ENCODE measurements around the gene CACHD1. TPM values are rescaled to one million over a fixed set of nuclear protein-coding genes. Genes with fewer than 3 reads are reported as not detected.

CACHD1 gene
- total RNA-seq, 2 donors from 2014 or later = 10.8 to 14.4 TPM

DNA sequence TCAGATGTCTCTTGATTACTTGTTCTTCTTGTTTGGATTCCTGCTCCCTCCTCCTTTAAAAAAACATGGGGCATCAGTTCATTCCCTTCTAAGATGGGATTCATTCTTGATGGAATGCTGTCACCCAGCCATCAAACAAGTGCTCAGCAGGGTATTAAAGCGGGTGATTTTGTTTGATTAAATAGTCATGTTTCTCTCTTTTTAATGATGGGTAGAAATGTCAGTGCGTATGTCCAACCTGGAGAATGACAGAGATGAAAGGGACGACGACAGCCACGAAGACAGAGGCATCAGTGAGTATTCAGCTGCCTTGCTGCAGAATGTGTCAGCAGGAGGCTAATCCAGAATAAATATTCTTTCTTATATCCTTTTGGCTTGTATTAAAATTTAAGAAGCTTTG is 211.1 kb downstream of the CACHD1 start:
- DNase-seq (ENCODE audit: low spot score) = no peak
- intact Hi-C loops (cut with DNase I) = no loop called here
- WGBS = 84% methylated on average over 5 of the region's 5 CpGs
- Histone ChIP-seq H3K4me1 (replicated peaks) (no peaks in the 10 kb centered on the region), H3K36me3 (no peaks in the 10 kb centered on the region), H3K4me3 (no peak overlapping the region), H3K9me3 (no peaks in the 10 kb centered on the region), H3K27ac (no peak overlapping the region), H3K27me3 (replicated peaks; ENCODE audit: insufficient read depth) (no peaks in the 10 kb centered on the region)
- no peak for TF ChIP-seq POLR2A (IDR thresholded peaks at IDR 0.05)
- TF ChIP-seq, protein P1, sequence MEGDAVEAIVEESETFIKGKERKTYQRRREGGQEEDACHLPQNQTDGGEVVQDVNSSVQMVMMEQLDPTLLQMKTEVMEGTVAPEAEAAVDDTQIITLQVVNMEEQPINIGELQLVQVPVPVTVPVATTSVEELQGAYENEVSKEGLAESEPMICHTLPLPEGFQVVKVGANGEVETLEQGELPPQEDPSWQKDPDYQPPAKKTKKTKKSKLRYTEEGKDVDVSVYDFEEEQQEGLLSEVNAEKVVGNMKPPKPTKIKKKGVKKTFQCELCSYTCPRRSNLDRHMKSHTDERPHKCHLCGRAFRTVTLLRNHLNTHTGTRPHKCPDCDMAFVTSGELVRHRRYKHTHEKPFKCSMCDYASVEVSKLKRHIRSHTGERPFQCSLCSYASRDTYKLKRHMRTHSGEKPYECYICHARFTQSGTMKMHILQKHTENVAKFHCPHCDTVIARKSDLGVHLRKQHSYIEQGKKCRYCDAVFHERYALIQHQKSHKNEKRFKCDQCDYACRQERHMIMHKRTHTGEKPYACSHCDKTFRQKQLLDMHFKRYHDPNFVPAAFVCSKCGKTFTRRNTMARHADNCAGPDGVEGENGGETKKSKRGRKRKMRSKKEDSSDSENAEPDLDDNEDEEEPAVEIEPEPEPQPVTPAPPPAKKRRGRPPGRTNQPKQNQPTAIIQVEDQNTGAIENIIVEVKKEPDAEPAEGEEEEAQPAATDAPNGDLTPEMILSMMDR (IDR thresholded peaks at IDR 0.05) = no peak
- no peak for TF ChIP-seq POLR2AphosphoS5 (IDR thresholded peaks at IDR 0.05)

DNA sequence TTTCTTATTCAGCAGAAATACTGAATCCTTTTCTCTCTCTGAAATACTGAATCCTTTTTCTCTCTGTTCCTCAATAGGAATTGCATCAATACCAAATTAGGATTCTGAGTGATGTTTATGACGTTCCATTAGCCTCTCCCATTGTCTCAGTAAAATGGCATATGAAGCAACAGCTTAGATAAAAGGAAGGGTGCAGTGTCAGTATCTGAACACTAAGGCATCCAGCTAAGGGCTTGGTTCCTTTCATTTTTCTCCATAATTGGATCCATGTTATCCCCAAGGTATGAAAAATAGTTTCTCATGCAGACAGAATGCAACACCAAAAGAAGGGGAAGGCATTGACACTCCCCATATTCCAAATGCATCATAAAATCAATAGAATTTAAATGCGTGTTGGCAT is 213.5 kb downstream of the CACHD1 start:
- TF ChIP-seq POLR2A (IDR thresholded peaks at IDR 0.05) (no peak), POLR2AphosphoS5 (IDR thresholded peaks at IDR 0.05) (no peak)
- TF ChIP-seq, protein P1 (IDR thresholded peaks at IDR 0.05) = no peak
- Histone ChIP-seq H3K4me3 (no peak overlapping the region), H3K27ac (no peak overlapping the region), H3K36me3 (no peaks in the 10 kb centered on the region), H3K27me3 (replicated peaks; ENCODE audit: insufficient read depth) (no peaks in the 10 kb centered on the region), H3K4me1 (replicated peaks) (no peaks in the 10 kb centered on the region), H3K9me3 (no peaks in the 10 kb centered on the region)
- intact Hi-C loops (cut with DNase I) = no loop called here
- no peak for DNase-seq (ENCODE audit: low spot score)
- 80% methylated on average over 2 of the region's 2 CpGs for WGBS

DNA sequence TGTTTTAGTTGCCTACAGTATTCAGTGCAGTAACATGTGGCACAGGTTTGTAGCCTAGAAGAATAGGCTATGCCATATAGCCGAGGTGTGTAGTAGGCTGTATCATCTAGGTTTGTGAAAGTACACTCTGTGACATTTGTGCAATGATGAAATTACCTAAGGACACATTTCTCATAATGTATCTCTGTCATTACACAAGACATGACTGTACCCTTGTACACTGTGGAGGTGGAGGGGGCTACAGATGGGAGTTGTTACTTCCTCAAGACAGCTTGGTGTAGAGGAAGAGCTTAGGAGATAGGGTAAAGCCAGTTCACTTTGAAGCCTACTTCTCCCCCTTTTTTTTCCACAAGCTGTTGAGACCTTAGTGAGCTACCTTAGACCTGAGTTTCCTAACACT is 215.3 kb downstream of the CACHD1 start:
- no peak overlapping the region for H3K27ac ChIP-seq
- intact Hi-C loops (cut with DNase I) = no loop called here
- no peaks in the 10 kb centered on the region for H3K9me3 ChIP-seq
- no peak for TF ChIP-seq POLR2AphosphoS5 (IDR thresholded peaks at IDR 0.05)
- TF ChIP-seq, protein P1 (IDR thresholded peaks at IDR 0.05) = no peak
- TF ChIP-seq POLR2A (IDR thresholded peaks at IDR 0.05) = no peak
- H3K27me3 ChIP-seq (replicated peaks; ENCODE audit: insufficient read depth) = no peaks in the 10 kb centered on the region
- no peak for DNase-seq (ENCODE audit: low spot score)
- no peaks in the 10 kb centered on the region for H3K36me3 ChIP-seq
- WGBS = 97% methylated on average over 1 of the region's 1 CpG
- no peaks in the 10 kb centered on the region for H3K4me1 ChIP-seq (replicated peaks)
- H3K4me3 ChIP-seq = no peak overlapping the region

DNA sequence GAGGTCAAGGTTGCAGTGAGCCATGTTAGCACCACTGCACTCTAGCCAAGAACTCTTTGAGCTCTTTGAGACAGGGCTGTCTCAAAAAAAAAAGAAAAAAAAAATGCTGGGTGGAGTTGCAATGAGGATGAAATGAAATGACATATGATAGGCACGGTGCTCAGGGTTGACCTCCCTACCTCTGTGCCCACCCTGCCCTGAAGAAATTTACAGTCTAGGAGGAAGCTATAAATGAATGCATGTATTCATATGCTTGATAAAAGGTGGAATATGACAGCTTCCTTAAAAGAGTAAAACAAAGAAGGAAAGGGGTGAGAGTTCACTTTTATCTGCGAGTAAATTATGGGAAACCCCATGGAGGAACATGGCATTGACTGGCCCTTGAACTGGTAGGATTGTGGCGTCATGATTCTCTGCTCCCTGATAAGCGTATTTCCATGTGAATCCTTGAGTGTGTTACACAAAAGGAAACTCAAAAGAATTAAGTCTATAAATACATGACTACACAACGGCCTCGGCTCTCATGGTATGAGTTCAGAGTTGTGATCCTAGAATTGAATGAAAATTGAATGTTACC is 215.9 kb downstream of the CACHD1 start:
- Histone ChIP-seq H3K27ac (no peak overlapping the region), H3K4me1 (replicated peaks) (no peaks in the 10 kb centered on the region), H3K27me3 (replicated peaks; ENCODE audit: insufficient read depth) (no peaks in the 10 kb centered on the region), H3K4me3 (no peak overlapping the region), H3K36me3 (no peaks in the 10 kb centered on the region), H3K9me3 (no peaks in the 10 kb centered on the region)
- DNase-seq (ENCODE audit: low spot score) = no peak
- TF ChIP-seq POLR2A (IDR thresholded peaks at IDR 0.05) = no peak
- TF ChIP-seq, protein P1 (IDR thresholded peaks at IDR 0.05) = no peak
- intact Hi-C loops (cut with DNase I) = no loop called here
- 89% methylated on average over 6 of the region's 6 CpGs for WGBS

All from prostate gland (tissue), 2 donors.